PC-3 (cell line): Measurements from ENCODE around the gene PCCA. TPM values are rescaled to one million over a fixed set of nuclear protein-coding genes. Genes with fewer than 3 reads are reported as not detected.

ENCODE experiments used
- ATAC-seq: fragments of 200-7000 bp; cut with Tn5 transposase; 2 replicates; pipeline ENCODE4 v1.9.1; 2020; ENCODE audit warnings: mild to moderate bottlenecking, moderate library complexity
- BruUV-seq: library from RNA; stranded (reverse); fragments of 400-500 nt; replicated peaks from 2 replicates; lab custom pipeline; 2021; lab: Mats Ljungman, UMichigan
- CTCF ChIA-PET: fragments of 300-600 bp; sonication (Branson Sonifier 250); formaldehyde crosslinking; loops from one replicate; lab custom pipeline; 2022; ENCODE audit warnings: antibody characterized with exemption; lab: Charles Lee
- POLR2A ChIA-PET: fragments of 300-600 bp; sonication (Branson Sonifier 250); formaldehyde crosslinking; loops from one replicate; lab custom pipeline; 2022; ENCODE audit warnings: antibody characterized with exemption; ENCODE audit not compliant: unreplicated experiment; lab: Charles Lee
- DNase-seq: peaks from one replicate; pipeline ENCODE4 v3.0.0-alpha.2; 2015
- H2AFZ ChIP-seq: fragments of 300-600 bp; sonication (generic); 2 replicates; pipeline ENCODE4 v1.6.0; 2016; ENCODE audit warnings: antibody characterized with exemption, low read length
- H3F3A ChIP-seq: fragments of 300-600 bp; sonication (generic); one replicate; pipeline ENCODE4 v1.6.0; 2017; ENCODE audit warnings: antibody characterized with exemption, low read length, control low read depth, mild to moderate bottlenecking; ENCODE audit not compliant: unreplicated experiment
- H3K27ac ChIP-seq: fragments of 300-600 bp; sonication (generic); 2 replicates; pipeline ENCODE4 v1.5.1; 2016; ENCODE audit warnings: mild to moderate bottlenecking, low read length
- H3K27me3 ChIP-seq: fragments of 300-600 bp; sonication (generic); 2 replicates; pipeline ENCODE4 v1.6.1; 2016; ENCODE audit warnings: low read length, mixed read lengths
- H3K36me3 ChIP-seq: fragments of 300-600 bp; sonication (generic); 2 replicates; pipeline ENCODE4 v1.6.1; 2016; ENCODE audit warnings: low read depth, mixed run types, low read length, mixed read lengths
- H3K4me1 ChIP-seq: fragments of 300-600 bp; sonication (generic); 2 replicates; pipeline ENCODE4 v1.5.1; 2016; ENCODE audit warnings: low read length; ENCODE audit not compliant: insufficient read depth
- H3K4me2 ChIP-seq: fragments of 300-600 bp; sonication (generic); 2 replicates; pipeline ENCODE4 v1.6.0; 2016; ENCODE audit warnings: low read length
- H3K4me3 ChIP-seq: fragments of 300-600 bp; sonication (generic); 2 replicates; pipeline ENCODE4 v1.5.1; 2016; ENCODE audit warnings: mild to moderate bottlenecking, low read length, mixed read lengths
- H3K79me2 ChIP-seq: fragments of 300-600 bp; sonication (generic); 2 replicates; pipeline ENCODE4 v1.6.1; 2017; ENCODE audit warnings: low read length, mixed read lengths
- H3K9ac ChIP-seq: fragments of 300-600 bp; sonication (generic); 2 replicates; pipeline ENCODE4 v1.6.0; 2016; ENCODE audit warnings: mild to moderate bottlenecking, low read length
- H3K9me2 ChIP-seq: fragments of 300-600 bp; sonication (generic); replicated peaks from 2 replicates; pipeline ENCODE4 v1.6.1; 2016; ENCODE audit warnings: mixed run types, low read length, mixed read lengths
- H3K9me3 ChIP-seq: fragments of 300-600 bp; sonication (generic); 2 replicates; pipeline ENCODE4 v1.6.1; 2016; ENCODE audit warnings: low read length, mixed read lengths
- H4K20me1 ChIP-seq: fragments of 300-600 bp; sonication (generic); 2 replicates; pipeline ENCODE4 v1.6.1; 2016; ENCODE audit warnings: low read length, mixed read lengths
- CTCF ChIP-seq: fragments of 300-600 bp; sonication (generic); conservative IDR thresholded peaks from 2 replicates; pipeline ENCODE4 v1.5.1; 2017; ENCODE audit warnings: antibody characterized with exemption, low read depth, mild to moderate bottlenecking, low read length
- EZH2 ChIP-seq: fragments of 300-600 bp; sonication (generic); IDR thresholded peaks from one replicate; pipeline ENCODE4 v1.6.1; 2017; ENCODE audit warnings: antibody characterized with exemption, mild to moderate bottlenecking, low read length; ENCODE audit not compliant: unreplicated experiment
- EZH2phosphoT487 ChIP-seq: fragments of 300-600 bp; sonication (generic); IDR thresholded peaks from 2 replicates; pipeline ENCODE4 v1.6.1; 2018; ENCODE audit warnings: mild to moderate bottlenecking, antibody characterized with exemption, low read length, borderline replicate concordance
- intact Hi-C: fragments of 100-400 bp; cut with micrococcal nuclease; formaldehyde crosslinking; loops from 2 replicates; pipeline ENCODE4 v1.9.0; 2023
- total RNA-seq: library from RNA; depleted of rRNA; stranded (reverse); fragments of >200 nt; gene quantifications from 2 replicates; pipeline ENCODE4 v1.2.3, GENCODE V29; 2014

PCCA gene
- total RNA-seq, 1 experiment from 2014 or later = 10.5 TPM

DNA sequence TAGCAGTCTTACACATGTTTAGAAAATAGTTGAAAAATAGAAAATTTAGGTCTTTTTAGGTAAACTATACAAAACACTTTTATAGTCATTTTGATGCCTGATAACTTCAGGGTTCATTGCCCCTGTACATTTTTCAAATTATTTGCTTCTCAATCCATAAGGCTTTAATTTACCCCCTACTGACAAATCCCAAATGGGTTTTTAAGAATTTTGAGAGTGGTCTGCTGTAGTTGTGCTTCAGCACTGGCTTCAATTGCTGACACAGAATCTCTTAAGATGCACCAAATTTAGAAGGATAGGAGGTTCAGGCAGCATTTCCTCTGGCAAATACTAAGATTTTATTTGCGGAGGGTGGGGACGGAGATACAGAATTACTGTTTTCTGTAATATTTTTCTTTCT lies 89.4 kb downstream of the PCCA start:
- no peaks in the 10 kb centered on the region for H4K20me1 ChIP-seq
- H3K4me2 ChIP-seq = no peak overlapping the region
- no peak overlapping the region for H2AFZ ChIP-seq
- H3K9ac ChIP-seq = no peak overlapping the region
- CTCF ChIA-PET = no interaction called here
- no peaks in the 10 kb centered on the region for H3K79me2 ChIP-seq
- H3K4me3 ChIP-seq = no peak overlapping the region
- H3K27me3 ChIP-seq = no peaks in the 10 kb centered on the region
- H3K9me2 ChIP-seq = no peaks in the 10 kb centered on the region
- POLR2A ChIA-PET = no interaction called here
- DNase-seq (no peak), ATAC-seq (no peak)
- no peak overlapping the region for H3K27ac ChIP-seq
- TF ChIP-seq EZH2phosphoT487 (no peak), CTCF (no peak), EZH2 (no peak)
- no peaks in the 10 kb centered on the region for H3K9me3 ChIP-seq
- intact Hi-C loops = no loop called here
- no peaks in the 10 kb centered on the region for H3K36me3 ChIP-seq
- no peaks in the 10 kb centered on the region for H3F3A ChIP-seq
- BruUV-seq = no TSS peak
- no peaks in the 10 kb centered on the region for H3K4me1 ChIP-seq

DNA sequence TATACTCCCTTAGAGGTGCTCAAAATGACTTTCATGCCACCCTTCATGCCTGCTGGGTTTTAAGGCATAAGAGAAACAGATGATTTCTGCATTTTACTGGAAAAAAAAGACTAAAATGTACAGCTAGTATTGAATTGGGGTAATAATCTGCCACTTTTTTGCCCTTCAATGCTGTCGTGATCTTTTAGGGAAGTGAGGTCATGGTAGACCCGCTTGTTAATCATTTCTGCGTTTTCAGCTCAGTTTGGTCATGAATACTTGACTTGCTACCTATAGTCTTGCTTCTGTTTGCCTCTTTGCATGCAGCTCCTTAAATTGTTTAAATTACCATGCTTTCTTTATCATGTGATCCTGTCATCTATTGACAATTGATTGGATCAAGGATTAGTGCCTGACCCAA lies 90.4 kb downstream of the PCCA start:
- no peaks in the 10 kb centered on the region for H3K9me2 ChIP-seq
- CTCF ChIA-PET = no interaction called here
- no peaks in the 10 kb centered on the region for H3K36me3 ChIP-seq
- no peaks in the 10 kb centered on the region for H3K4me1 ChIP-seq
- no peak overlapping the region for H2AFZ ChIP-seq
- no peaks in the 10 kb centered on the region for H4K20me1 ChIP-seq
- TF ChIP-seq CTCF (no peak), EZH2 (no peak), EZH2phosphoT487 (no peak)
- DNase-seq (no peak), ATAC-seq (no peak)
- H3K27ac ChIP-seq = no peak overlapping the region
- no peak overlapping the region for H3K9ac ChIP-seq
- intact Hi-C loops = no loop called here
- no peak overlapping the region for H3K4me3 ChIP-seq
- BruUV-seq = no TSS peak
- no peaks in the 10 kb centered on the region for H3K79me2 ChIP-seq
- POLR2A ChIA-PET = no interaction called here
- H3F3A ChIP-seq = no peaks in the 10 kb centered on the region
- H3K4me2 ChIP-seq = no peak overlapping the region
- no peaks in the 10 kb centered on the region for H3K9me3 ChIP-seq
- H3K27me3 ChIP-seq = no peaks in the 10 kb centered on the region

GRCh38 chr13:100182900-100183490 lies 94.1 kb downstream of the PCCA start:
- Histone ChIP-seq H3F3A (no peaks in the 10 kb centered on the region), H3K4me2 (no peak overlapping the region), H3K27ac (no peak overlapping the region), H3K27me3 (no peaks in the 10 kb centered on the region), H3K9me3 (no peaks in the 10 kb centered on the region), H3K4me1 (no peaks in the 10 kb centered on the region), H3K9ac (no peak overlapping the region), H3K36me3 (no peaks in the 10 kb centered on the region), H3K4me3 (no peak overlapping the region), H3K9me2 (no peaks in the 10 kb centered on the region), H2AFZ (no peak overlapping the region), H3K79me2 (no peaks in the 10 kb centered on the region), H4K20me1 (no peaks in the 10 kb centered on the region)
- ATAC-seq = no peak
- POLR2A ChIA-PET = no interaction called here
- intact Hi-C loops = no loop called here
- no TSS peak for BruUV-seq
- no peak for DNase-seq
- CTCF ChIA-PET = no interaction called here
- TF ChIP-seq EZH2 = no peak
- no peak for TF ChIP-seq EZH2phosphoT487
- no peak for TF ChIP-seq CTCF
